Measurements from ENCODE around the gene NDUFS8.

The NDUFS8 gene

GRCh38 chr11:67996051-67996450 is 34.4 kb upstream of the NDUFS8 start:
- TF ChIP-seq YY1 (IDR thresholded peaks at IDR 0.05; ENCODE audit: low read depth) (no peak), NFIC (IDR thresholded peaks at IDR 0.05) (no peak), ZBTB7A (IDR thresholded peaks at IDR 0.05; ENCODE audit: low read depth) (no peak), RAD21 (IDR thresholded peaks at IDR 0.05; ENCODE audit: low read depth) (no peak), EP300 (IDR thresholded peaks at IDR 0.05; ENCODE audit: borderline replicate concordance) (no peak), EGR1 (IDR thresholded peaks at IDR 0.05) (no peak), REST (IDR thresholded peaks at IDR 0.05; ENCODE audit: low read depth) (no peak), TEAD4 (IDR thresholded peaks at IDR 0.05) (no peak), FOXM1 (IDR thresholded peaks at IDR 0.05; ENCODE audit: borderline replicate concordance, low read depth) (no peak), TCF12 (IDR thresholded peaks at IDR 0.05; ENCODE audit: low read depth) (no peak), USF1 (IDR thresholded peaks at IDR 0.05) (no peak), MAX (IDR thresholded peaks at IDR 0.05) (no peak), CREB1 (IDR thresholded peaks at IDR 0.05; ENCODE audit: low read depth) (no peak), TAF1 (IDR thresholded peaks at IDR 0.05; ENCODE audit: low read depth) (no peak), CEBPB (IDR thresholded peaks at IDR 0.05) (no peak)

- no peak for TF ChIP-seq REST (IDR thresholded peaks at IDR 0.05; ENCODE audit: low read depth)
- TF ChIP-seq NFIC (IDR thresholded peaks at IDR 0.05): no peak
- peak; percentile 95 for TF ChIP-seq USF1 (IDR thresholded peaks at IDR 0.05)
- no peak for TF ChIP-seq FOXM1 (IDR thresholded peaks at IDR 0.05; ENCODE audit: borderline replicate concordance, low read depth)
These were observed 33.6 kb upstream of the NDUFS8 start for GRCh38 chr11:67996622-67997474.

GRCh38 chr11:67997475-67997921 is 33.0 kb upstream of the NDUFS8 start:
- no peak for TF ChIP-seq YY1 (IDR thresholded peaks at IDR 0.05; ENCODE audit: low read depth)
- TF ChIP-seq TEAD4 (IDR thresholded peaks at IDR 0.05): no peak
- TF ChIP-seq NFIC (IDR thresholded peaks at IDR 0.05): no peak
- no peak for TF ChIP-seq FOXM1 (IDR thresholded peaks at IDR 0.05; ENCODE audit: borderline replicate concordance, low read depth)
- TF ChIP-seq CEBPB (IDR thresholded peaks at IDR 0.05): no peak
- no peak for TF ChIP-seq ZBTB7A (IDR thresholded peaks at IDR 0.05; ENCODE audit: low read depth)
- TF ChIP-seq TAF1 (IDR thresholded peaks at IDR 0.05; ENCODE audit: low read depth): no peak
- TF ChIP-seq RAD21 (IDR thresholded peaks at IDR 0.05; ENCODE audit: low read depth): no peak
- TF ChIP-seq TCF12 (IDR thresholded peaks at IDR 0.05; ENCODE audit: low read depth): no peak

- TF ChIP-seq REST (IDR thresholded peaks at IDR 0.05; ENCODE audit: low read depth): no peak
- TF ChIP-seq FOXM1 (IDR thresholded peaks at IDR 0.05; ENCODE audit: borderline replicate concordance, low read depth): no peak
- no peak for TF ChIP-seq EGR1 (IDR thresholded peaks at IDR 0.05)
- TF ChIP-seq TAF1 (IDR thresholded peaks at IDR 0.05; ENCODE audit: low read depth): no peak
- TF ChIP-seq NFIC (IDR thresholded peaks at IDR 0.05): no peak
- no peak for TF ChIP-seq MAX (IDR thresholded peaks at IDR 0.05)
- no peak for TF ChIP-seq YY1 (IDR thresholded peaks at IDR 0.05; ENCODE audit: low read depth)
- TF ChIP-seq CEBPB (IDR thresholded peaks at IDR 0.05): no peak
- no peak for TF ChIP-seq EP300 (IDR thresholded peaks at IDR 0.05; ENCODE audit: borderline replicate concordance)
- TF ChIP-seq ZBTB7A (IDR thresholded peaks at IDR 0.05; ENCODE audit: low read depth): no peak
- no peak for TF ChIP-seq TCF12 (IDR thresholded peaks at IDR 0.05; ENCODE audit: low read depth)
- no peak for TF ChIP-seq TEAD4 (IDR thresholded peaks at IDR 0.05)
- no peak for TF ChIP-seq CREB1 (IDR thresholded peaks at IDR 0.05; ENCODE audit: low read depth)
- TF ChIP-seq RAD21 (IDR thresholded peaks at IDR 0.05; ENCODE audit: low read depth): no peak
- TF ChIP-seq USF1 (IDR thresholded peaks at IDR 0.05): no peak
These were observed 32.1 kb upstream of the NDUFS8 start for GRCh38 chr11:67998150-67999045.
